Stimulated activated CD8-positive, alpha-beta memory T cell treated with anti-CD3 and anti-CD28 coated beads, Interleukin-4, amount 100 ng/mL, for 48 hours (primary cell): Measurements from ENCODE around the gene KRT7.

ENCODE experiments used
- DNase-seq: peaks from one replicate; pipeline ENCODE4 v3.0.0-alpha.2; 2020

The KRT7 gene

DNA sequence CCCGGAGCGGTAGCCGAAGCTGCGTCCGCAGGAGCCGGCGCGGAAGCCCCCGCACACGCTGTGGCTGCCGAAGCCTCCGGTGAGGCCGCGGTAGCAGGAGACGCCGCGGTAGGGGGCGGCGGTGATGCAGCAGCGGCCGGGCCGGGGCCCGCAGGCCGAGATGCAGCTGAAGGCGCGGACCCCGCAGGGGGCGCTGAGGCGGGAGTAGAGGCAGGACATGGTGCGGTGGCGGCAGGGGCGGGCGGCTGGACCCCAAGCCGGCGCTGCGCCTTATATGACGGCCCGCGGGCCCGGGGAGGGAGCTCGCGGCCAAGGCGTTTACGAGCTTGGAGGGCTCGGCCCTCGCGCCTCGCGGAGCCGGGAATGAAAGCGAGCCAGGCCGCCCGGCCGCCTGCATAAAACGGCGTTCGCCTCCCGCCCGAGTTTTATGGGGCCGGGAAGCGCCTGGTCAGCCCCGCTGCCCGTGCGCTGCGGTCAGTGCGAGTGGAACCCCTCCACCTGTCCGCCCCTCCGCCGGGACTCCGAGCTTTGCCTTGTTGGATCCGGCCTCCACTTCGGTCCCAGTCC, 25.4 kb downstream of the KRT7 start:
- no peak for DNase-seq

DNA sequence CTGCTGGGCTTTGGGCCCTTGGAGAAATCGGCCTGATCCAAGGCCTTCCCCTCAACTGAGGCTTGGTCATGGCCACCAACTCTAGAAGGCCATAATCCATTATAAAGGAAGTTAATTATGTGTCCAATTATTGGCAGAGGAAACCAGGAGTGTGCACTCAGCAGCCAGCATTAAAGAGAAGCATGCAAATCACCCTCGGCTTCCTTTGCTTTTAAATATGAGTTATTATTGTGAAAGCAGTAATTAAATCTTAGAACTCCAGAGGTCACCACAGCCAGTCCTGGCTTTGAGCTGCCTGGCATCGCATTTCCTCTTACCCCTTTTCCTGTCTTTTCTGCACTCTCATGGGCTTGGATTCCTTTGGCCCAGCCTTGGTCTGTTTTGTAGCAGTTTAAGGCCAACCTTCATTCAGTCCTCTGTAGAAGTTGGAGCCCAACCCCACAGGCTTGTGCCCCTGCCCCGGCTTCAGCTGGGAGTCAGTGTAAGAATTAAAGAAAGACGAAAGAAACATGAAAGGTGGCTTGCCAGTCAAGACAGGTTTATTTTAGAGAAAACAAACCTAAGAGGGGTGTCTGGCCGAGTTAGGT, 26.7 kb downstream of the KRT7 start:
- DNase-seq: no peak

DNA sequence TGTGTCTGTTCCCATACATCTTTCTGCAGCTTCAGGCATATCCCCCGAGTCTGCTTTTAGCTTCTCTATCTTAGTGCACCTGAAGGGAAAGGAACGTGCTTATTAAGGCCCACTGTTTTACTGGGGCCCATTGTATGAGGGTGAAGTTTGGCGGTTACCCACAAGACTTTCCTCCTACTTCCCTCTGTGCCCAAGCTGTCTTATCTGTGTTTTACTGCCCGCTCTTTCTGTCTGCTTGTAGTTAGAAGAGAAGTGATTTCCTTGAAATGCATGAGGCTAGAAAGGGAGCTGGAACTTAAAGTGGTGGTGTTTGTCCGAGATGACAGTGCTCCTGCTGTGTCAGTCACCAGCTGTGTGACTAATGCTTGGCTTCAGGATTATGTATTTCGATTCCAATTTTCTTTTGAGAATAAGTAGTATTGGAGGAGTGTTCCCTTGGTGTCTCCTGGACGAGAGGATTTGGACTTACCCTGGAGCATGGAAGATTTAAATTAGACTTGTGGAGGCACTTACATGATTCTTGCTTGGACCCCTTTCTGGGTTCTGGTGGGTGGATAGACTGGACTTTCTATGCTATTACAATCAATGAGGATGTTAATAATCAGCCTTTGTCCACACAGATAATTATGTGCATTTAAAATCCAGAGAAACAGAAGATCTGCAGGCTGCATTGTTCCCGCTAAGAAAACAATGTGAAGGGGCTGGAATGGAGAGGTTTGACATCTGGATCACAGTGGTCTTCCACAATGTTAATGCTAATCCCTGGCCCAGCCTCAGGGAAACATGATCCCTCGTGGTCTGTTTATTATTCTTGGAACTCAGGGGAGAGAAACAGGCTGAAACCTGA, 27.5 kb downstream of the KRT7 start:
- DNase-seq: no peak

DNA sequence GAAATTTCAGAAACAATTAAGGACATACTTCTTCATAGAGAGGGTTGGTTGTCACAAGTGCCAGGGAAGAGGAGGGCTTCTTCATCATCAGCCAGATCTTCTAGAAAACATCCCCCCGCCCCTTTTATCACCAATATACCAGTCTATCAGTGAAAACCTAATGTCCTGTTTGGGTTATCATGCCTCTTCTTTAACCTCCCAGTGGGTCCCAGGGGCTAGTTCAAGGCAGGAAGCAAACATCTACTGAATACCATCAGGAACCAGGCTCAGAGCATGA, 28.1 kb downstream of the KRT7 start:
- no peak for DNase-seq

DNA sequence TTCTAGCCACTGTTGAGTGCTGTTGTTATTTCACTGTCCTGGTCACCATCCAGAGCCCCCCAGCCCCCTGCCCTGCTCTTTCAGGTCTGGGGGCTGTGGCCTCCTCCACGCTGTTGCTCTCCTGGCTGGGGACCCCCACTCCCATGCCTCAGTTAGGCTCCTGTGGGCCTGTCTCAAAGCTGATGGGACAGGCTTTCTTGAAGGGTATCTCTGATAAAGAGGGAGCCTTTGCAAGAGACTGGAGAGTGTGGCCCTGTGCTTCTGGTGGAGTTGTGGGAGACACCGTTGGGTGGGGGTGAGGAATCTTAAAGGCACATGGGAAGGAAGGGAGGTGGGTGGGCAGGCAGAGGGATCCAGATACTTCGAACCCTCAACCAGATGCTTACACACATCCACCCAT, 29.2 kb downstream of the KRT7 start:
- DNase-seq: no peak

DNA sequence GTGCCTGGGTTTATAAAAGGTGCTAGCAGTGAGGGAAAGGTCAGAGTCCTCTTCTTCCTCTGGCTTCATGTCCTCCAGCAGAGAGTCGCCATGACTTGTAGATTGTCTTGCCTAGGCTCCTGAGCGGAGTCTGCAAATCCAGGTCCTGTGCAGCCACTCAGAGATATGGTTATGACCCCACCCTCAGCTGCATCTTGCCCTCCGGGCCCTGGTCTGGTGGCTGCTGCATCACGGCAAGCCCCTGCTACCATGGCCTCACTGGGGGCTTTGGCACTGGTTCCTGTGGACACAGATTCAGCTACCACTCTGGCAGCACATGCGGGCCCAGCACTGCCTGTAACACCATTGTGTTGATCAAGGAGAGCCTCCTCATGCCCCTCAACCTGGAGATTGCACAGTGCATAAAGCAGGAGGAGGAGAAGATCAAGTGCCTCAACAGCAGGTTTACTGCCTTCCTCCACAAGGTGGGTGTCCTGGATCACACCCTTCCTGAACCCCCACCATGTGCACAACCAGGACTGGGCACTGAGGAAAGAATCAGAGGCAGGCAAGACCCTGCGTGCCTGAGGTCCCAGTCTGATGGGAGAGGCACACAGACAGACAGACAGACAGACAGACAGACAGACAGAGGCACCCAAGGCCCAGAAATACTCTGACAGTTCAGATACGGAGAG, 30.9 kb downstream of the KRT7 start:
- no peak for DNase-seq

DNA sequence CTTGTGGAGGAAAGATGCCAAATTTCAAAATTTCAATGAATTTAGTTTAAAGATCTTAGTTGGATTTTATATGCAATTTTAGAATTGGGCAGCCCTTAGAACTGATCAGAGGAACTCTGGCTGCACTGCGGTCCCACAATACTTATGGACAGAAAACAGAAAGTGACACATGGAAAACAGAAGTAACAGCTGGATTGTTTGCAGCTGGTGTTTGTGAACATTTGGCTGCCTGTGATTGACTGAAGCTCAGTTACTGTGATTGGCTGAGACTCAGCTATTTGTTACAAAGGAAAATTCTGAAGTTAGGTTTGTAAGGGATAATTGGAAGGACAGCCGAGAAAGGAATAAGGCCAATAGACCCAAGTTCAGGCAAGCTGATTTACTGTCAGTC, 31.4 kb downstream of the KRT7 start:
- DNase-seq: no peak

DNA sequence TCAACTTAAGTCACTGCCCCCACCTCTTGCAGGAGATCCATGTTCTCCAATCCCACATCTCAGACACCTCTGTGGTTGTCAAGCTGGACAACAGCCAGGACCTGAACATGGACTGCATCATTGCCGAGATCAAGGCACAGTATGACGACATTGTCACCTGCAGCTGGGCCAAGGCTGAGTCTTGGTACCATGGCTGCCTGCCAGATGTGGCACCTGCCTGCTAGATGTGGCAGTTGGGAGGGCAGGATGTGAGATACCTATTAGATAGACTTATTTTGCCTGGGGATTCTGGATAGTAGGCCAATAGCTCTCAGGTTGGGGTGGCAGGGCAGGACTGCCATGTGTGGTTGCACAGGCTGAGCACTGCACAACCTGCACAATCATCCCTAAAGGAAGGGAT, 33.5 kb downstream of the KRT7 start:
- no peak for DNase-seq

DNA sequence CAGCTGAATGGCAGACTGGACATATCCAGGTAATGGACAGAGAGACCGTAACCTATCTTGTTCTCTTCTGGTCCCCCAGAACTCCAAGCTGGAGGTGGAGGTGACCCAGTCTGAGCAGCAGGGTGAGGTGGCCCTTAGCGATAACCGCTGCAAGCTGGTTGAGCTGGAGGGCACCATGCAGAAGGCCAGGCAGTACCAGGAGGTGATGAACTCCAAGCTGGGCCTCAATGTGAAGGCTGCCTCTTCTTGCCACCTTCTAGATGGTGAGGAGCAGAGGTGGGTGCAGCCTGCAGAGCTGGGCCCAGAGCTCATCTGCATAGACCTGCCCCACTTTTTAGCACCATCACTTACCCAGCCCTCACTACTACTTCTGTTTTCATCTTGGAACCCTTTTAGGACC, 34.2 kb downstream of the KRT7 start:
- DNase-seq: no peak

DNA sequence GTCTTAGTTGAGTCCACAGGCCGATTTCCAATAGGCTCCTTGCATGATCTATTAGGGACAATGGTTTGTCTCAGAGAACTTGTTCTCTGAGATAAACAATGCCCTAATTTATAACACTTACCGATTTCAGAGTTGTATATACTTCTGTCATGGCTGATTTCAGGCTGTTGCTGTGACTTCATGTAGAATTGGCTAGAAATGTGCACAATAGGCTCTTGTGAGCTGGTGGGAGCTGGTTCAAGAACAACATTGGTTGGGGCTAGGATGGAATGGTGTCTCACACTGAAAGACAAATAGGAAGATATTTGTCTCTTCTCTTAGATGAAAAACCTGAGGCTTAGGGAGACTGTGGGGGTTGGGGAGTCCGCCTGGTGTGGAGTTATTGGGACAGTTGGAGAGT, 34.7 kb downstream of the KRT7 start:
- DNase-seq: no peak

DNA sequence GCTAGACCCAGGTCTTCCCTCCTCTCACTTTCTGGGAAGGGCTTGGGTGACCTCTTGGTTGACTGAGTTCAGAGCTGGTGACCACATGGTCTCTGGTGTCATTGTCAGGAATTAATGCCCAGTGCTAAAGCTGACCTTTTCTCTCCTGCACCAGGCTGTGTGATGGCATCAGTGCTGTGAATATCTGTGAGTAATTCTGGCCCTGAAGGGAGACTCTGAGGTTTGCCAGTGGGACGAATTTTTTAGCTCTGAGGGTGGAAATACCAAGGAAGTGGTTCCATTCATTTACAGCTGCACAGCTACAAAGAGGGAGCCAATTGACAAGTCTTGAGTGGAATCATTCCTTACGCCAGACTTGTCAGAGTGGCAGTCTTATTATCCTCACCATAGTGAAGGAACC, 35.2 kb downstream of the KRT7 start:
- DNase-seq: no peak

DNA sequence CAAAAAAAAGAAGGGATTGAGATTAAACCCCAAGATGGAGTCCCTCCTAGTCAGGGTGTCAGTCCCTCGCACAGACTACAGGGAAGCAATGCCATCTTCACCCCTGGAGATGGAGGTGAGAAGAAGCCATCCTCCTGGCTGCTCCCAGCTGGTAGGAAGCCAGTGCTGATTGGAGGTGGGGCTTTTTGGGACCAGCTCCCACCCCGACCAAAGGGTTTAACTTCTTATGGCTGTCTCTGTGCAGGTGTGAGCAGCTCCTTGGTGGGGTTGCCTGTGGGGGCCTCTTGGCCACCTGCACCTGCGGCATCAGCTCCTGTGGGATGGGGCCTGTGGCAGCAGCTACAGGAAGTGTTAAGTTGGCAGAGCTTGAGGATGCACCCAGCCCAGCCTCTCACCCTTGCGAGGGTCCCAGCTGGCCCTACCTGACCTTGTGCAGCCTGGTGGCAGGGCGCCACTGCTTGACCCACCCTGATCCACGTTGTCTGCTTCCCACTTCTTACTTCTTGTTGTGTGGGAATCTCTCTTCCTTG, 37.6 kb downstream of the KRT7 start:
- no peak for DNase-seq

DNA sequence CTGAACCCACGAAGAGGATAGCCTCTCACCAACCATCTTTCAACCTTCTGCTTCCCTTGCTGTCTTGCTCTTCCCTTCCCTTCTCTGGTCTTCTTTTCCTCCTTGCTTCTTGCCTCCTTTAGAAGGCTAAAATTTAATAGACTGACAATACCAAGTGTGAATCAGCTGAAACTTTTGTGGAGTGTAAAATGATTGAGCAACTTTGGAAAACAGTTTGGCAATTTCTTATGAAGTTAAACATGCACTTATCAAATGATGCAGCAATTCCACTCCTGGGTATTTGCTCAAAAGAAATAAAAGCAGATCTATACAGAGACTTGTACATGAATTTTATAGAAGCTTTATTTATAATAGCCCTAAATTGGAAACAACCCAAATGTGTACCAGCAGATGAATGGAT, 38.1 kb downstream of the KRT7 start:
- DNase-seq: no peak

DNA sequence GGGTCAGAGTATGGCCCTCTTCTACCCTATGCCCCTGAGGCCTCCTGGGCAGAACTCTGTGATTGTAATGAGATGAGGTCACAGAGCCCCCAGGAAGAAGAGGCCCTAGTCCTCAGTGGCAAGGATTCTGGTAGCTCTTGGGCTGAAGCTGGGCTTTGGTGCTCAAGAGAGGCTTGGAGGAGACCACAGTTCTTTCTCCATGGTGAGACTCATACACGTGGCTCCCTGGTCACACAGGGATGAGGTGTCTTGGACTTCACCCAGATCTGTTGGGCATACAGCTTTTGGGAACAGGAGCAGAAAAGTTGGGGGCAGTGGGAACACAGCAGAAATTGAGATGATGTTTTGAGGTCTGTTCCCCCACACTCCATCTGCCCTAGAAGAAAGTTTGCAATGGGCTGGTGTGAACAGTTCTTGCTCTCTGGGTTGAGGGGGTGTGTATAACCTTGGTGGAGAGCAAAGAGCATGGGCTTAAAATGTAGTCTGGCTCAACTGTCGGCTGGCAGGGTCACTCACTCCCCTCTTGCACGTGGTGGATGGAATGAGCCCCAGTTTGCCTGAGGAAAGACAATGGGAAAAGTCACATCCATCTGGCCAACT, 41.6 kb downstream of the KRT7 start, which contains the start of gene KRT86:
Gene KRT86 (plus strand): TSS at position 125 of the 600 bp plus-strand sequence. CDS start 27,272 bp downstream, outside the sequence.
- DNase-seq: no peak

DNA sequence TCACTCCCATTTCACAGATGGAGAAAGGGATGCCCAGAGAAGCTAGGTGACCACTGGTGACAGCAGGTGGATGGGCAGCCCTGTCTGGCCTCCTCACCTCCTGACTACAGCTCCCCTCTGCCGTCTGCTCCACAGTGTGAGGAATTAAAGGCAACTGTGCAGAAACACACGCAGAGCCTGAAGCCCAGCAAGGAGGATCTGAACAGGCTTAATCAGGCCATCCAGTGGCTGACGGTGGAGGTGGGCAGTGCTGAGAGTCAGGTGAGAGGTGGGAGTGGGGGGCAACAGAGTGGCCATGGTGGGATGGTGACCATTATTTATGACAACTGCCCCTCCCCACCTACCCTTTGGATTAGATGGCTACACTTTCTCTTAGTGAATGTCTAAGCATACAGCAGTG, 42.6 kb downstream of the KRT7 start:
- DNase-seq: no peak

DNA sequence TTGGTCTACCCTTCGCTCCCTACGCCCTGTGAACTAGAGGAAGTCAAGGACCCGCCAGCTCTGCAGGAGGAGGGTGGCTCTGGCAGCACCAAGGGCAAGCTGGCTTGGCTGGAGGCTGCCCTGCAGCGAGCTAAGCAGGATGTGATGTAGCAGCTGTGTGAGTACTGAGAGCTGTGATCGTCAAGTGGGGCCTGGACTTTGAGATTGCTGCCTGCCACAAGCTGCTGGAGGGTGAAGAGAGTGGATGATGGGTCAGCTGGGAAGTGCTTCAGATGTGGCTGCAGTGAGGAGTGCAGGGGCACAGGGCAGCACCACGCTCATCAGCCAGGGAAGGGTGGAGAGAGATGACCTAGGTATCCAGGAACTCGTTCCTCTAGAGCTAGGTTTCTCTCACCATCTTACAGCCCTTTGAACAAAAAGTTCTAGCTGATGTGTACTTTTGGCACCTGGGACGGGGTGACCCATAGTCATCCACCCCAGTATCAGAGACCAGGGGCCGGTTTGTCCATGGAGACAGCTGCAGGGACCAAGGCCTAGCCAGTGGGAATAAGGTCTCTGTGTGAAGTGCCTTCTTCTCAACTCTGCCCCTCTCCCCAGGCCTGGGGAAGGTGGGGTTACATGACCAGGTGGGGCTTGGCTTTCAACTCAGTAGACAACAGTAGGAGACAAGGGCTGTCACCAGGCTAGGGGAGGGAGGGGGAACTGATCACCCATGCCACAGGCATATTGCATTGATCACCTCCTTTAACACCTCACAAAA, 44.6 kb downstream of the KRT7 start:
- no peak for DNase-seq

DNA sequence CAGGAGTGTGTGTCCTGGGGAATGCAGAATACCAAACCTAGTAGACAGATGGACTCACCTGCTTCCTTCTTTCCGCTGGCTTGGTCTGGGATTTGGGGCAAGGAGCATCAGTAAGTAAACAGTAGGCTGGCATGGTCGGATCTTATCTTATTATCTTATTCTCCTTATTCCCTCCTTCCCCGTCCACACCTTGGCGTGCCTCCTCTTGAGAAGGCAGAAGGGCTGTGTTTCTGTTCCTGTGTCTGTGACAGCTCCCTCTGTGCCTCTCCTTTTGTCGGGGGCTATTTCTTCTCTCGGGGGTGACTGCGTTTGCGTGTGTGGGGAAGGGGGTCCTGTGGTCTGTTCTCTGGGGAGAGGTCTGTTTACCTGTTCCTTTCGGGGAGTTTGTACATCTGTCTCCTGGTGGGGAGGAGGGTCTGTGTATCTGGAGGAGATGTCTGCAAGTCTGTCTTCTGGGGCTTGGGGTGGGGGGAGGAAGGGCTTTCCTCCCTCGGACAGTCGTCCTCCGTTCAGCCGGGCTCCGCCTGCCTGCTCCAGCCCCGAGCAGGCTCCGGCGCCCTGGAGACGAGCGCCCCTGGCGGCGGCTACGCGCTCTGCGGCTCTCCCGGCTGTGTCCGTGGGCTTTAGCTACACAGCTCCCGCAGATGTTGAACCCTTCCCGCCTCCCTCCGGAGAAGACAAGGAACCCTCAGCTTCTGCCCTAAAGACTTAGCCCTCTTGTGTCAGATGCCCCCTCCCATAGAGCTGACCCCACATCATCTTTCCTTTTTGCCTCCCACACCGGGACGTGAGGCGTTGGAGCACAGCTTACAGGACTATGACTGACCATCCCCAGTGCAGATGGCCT, 45.8 kb downstream of the KRT7 start:
- peak; percentile 87 for DNase-seq

DNA sequence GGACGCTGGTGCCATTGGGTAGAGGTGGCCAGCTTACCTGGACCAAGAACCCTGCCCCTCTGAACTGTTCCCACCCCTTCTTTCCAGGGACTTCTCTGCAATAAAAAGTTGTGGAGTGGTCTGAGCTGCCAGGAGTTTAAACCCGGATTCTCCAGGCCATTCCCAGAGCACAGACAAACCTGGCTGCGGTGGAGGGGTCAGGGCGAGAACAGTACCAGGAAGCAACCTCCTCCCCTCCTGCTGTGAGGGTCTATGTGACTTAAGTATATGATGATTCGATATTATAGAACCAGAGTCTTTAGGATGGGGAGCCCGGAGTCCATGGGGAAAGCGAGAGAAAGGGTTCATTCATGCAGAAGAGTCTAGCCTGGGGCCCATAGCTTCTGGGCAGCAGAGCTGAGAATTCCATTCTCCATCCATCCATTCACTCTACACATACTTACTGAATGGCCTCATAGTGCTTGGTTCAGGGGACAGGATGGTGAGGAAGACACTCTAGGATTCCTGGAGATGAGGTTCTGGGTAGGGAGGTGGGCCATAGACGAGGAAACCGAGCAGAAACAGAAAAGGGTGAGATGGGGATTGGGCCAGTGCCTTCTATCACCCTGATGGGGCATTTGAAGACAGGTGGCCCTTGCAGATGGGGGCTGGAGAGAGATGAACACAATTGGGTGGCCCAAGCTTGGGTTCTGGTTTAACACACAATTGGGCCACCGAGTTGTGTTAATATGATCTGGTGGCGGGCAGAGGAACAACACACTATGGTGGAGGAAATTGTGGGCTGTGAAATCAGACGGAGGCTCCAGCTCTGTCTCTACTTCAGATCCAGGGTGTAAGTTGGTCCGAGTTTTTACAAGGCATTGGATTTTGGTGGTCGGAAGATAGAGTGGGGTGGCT, 46.6 kb downstream of the KRT7 start:
- DNase-seq: no peak

DNA sequence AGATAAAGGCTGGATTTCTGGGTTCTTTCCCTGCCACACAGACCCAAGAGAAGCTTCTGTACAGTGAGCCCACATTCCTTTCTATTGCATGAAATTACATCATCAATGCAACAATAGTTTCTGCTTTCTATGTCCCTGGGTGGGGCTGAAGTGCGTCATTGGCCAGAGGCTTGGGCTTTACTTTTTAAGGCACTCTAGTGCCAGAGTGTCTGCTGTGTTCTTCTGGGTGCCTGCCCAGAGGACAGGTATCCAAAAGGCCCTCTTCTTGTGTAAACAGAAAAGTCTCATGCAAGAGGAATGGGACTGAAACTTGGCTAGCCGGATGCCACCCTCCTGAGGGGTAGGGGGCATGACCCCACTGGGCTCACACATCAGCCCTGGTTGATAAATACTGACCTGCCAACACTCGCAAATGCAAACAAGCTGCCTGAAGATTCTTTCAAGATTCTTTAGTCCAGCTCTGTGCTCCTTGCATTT, 47.3 kb downstream of the KRT7 start:
- DNase-seq: no peak

DNA sequence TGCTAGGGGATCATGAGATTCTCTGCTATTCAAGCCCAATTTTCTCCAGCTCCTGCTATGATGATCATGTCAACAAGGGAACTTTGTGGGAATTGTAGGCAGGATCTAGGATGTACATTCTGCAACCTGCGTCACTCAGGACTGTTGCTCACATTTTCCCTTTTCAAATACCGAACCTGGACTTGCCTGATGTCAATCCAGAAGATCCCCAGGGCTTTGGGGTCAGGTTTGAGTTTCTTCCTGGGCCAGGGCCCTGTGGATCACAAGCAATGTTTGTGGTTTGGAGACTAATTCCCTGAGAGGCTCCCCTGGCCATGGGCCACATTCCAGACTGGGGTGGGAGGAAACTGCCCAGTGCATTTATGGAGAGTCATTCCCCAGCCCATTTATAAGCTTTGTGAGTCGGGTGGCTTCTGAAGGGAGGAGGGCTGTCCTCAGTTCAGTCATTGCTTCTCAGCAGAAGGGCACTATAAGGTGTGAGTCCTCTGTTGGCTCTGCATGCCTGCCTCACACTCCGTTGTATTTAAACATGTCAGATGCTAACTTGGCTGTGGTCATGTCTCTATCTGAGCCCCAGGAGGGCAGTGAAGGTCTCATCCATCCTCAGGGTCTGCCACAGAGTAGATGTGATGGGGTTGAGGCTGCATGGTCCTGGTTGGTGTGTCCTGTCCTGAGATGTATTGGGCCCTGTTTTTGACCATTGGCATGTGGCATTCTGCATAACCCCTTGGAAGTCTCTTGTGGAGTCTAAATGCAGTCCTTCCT, 47.9 kb downstream of the KRT7 start:
- DNase-seq: no peak
